NOMO-1 (cell line): ENCODE data around the gene THAP4.

Source experiments
- DNase-seq, 2 experiments: peaks; one replicate each; lab custom pipeline; 2025; ENCODE audit not compliant: unreplicated experiment in 2 of 2; lab: John Stamatoyannopoulos, UW

Gene THAP4

GRCh38 chr2:241640165-241640795 lies 3.3 kb upstream of the THAP4 start:
- DNase-seq, result no peak

GRCh38 chr2:241639385-241639784 lies 2.4 kb upstream of the THAP4 start:
- no peak for DNase-seq

- no peak for DNase-seq
These were observed 2.0 kb upstream of the THAP4 start for GRCh38 chr2:241638940-241639339.

- DNase-seq, result peak in 1 of 2 experiments; percentile 39
These were observed 1.1 kb upstream of the THAP4 start for GRCh38 chr2:241637795-241638660.

GRCh38 chr2:241636182-241637017 lies 558 bp downstream of the THAP4 start:
- peak in 1 of 2 experiments; percentile 15 for DNase-seq

- DNase-seq, result peak in 1 of 2 experiments; percentile 9
These were observed 1.2 kb downstream of the THAP4 start for GRCh38 chr2:241635756-241636155.

- no peak for DNase-seq
These were observed 3.4 kb downstream of the THAP4 start for GRCh38 chr2:241633561-241633960.

- no peak for DNase-seq
These were observed 4.3 kb downstream of the THAP4 start for GRCh38 chr2:241632478-241633325.

GRCh38 chr2:241629762-241630435 lies 7.1 kb downstream of the THAP4 start:
- DNase-seq, result no peak

GRCh38 chr2:241627675-241628074 lies 9.3 kb downstream of the THAP4 start:
- DNase-seq, result no peak

GRCh38 chr2:241620419-241620769 lies 16.6 kb downstream of the THAP4 start:
- no peak for DNase-seq

GRCh38 chr2:241619597-241620418 lies 17.1 kb downstream of the THAP4 start:
- DNase-seq, result no peak

GRCh38 chr2:241618829-241619228 lies 18.1 kb downstream of the THAP4 start:
- no peak for DNase-seq

GRCh38 chr2:241618296-241618805 lies 18.6 kb downstream of the THAP4 start:
- no peak for DNase-seq

- DNase-seq, result no peak
These were observed 19.4 kb downstream of the THAP4 start for GRCh38 chr2:241617431-241618154.

- no peak for DNase-seq
These were observed 20.5 kb downstream of the THAP4 start for GRCh38 chr2:241616168-241617125.

- DNase-seq, result no peak
These were observed 21.4 kb downstream of the THAP4 start for GRCh38 chr2:241615522-241616052.
